ENCODE results near the gene HS3ST3B1.

The HS3ST3B1 gene

DNA sequence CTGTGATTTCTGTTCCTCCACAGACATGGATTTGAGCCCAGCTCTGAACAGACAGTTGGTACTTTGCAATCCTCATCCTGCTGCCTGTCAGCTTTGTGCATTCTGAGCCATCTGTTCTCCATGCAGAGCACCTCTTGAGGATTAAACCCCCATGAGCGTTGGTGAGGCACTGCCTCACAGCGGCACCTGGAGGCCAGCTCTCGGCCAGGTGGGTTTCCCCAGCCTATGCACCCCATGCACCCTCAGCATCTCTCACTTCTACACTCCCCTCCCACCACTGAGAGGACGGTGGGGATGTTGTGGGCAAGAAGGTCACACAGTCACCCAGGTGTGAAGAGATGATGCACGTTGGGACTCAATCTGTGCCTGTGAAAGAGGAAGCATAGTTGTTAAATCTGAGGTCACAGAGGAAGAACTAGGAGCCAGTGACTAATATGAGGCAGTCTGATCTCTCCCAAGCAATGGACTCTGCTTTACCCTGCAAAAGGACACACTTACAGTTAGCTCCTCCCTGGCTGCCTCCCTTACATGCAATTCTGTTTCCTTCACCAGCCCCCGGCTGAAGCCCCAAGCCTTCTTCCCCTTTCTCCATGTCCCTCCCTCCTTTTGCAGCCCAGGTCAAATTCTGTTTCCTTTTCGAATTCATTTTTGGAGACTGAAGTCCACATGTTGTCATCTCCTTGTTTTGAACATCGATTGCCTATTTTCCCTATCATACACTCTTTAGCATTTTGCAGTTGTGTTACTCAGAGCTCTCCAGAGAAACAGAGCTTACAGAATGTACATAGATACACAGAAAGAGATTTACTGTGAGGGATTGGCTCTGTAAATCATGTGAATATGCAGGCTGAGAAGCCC, 58.5 kb downstream of the HS3ST3B1 start:
- DNase-seq, result no peak

DNA sequence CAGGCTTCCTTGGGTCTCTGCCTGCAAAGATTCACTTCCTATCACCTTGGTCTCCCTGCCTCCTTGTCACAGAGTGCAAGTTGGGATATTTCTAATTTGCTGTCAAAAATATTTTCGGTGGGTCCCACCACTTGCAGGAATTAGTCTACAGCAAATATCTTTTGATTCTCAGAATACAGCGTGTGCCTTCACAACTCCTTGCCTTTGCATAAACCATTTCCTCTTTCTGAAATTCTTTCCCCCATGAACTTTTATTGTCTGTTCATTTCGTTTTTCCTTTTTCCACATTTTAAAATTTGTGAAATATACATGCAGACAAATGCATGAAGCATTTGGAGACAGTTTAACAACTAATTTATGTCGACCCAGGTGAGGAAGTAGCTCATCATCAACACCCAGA, 60.0 kb downstream of the HS3ST3B1 start:
- DNase-seq, result no peak

DNA sequence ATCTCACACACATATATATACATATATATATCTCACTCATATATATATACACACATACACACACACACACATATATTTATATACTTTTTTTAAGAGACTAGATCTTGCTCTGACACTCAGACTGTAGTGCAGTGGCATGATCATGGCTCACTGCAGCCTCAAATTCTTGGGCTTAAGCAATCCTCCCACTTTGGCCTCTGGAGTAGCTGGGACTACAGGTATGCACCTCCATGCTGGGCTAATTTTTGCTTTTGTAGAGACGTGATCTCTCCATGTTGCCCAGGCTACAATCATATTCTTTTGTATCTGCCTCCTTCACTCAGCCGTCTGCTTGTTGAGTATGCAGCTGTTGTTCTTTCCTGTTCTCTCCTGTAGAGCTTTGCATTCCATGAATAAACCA, 60.6 kb downstream of the HS3ST3B1 start:
- DNase-seq, result no peak

DNA sequence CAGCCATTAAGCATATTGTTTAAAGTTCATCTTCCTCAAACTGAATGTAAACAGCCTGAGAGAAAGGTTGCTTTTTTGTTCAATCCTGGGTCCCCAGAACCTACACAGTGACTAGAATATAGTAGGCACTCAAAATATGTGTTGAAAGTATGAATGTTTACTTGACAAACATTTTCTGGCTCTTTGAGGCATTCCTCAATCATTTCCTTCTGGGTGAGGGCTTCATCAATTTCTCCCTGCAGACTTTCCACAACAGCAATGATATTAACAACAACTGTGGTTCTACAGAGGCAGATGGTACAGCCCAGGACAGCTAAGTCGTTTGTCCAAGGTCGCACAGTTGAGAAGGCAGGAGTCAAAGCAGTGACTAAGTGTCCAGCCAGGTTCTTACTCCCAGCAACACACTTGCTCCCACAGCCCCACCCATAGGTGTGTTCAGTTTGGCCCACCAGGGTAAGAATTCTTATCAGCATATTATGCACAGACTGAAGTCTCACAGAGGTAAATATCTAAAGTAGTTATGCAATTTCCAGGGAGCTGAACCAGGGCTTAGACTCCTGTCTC, 61.1 kb downstream of the HS3ST3B1 start:
- no peak for DNase-seq

DNA sequence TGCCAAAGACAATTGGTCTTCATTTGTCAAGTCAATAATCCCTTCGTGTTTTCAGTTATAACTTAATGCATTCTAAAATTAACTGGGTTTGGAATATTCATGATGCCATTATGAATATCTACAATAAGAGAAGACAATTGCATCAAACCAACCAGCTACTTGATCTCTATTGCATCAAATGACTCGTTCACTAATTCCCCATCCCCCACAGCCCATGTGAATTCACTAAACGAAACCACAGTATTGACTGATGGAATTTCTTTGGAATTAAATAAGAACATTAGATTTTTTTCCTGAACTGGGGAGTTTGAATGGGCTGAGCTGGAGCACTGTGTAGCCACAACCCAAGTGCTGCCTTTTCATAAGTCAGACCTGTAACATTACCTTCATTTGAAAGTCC, 65.3 kb downstream of the HS3ST3B1 start:
- DNase-seq, result no peak

DNA sequence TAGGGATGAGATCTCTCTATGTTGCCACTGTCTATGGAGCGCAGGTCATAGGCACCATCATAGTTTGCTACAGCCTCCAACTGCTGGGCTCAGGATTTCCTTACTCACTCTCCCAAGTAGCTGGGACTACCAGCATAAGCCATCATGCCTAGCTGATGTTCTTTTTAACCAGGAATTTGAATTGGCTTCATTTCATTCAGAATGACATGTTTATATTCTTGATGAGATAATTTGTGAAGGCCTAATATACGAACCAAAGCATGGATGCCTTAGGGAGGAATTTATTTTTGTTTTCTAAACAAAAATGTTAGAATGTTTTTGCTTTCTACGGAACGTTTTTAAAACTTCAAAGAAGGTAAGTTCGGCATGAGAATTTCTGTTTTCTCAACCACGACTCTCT, 71.6 kb downstream of the HS3ST3B1 start:
- no peak for DNase-seq

DNA sequence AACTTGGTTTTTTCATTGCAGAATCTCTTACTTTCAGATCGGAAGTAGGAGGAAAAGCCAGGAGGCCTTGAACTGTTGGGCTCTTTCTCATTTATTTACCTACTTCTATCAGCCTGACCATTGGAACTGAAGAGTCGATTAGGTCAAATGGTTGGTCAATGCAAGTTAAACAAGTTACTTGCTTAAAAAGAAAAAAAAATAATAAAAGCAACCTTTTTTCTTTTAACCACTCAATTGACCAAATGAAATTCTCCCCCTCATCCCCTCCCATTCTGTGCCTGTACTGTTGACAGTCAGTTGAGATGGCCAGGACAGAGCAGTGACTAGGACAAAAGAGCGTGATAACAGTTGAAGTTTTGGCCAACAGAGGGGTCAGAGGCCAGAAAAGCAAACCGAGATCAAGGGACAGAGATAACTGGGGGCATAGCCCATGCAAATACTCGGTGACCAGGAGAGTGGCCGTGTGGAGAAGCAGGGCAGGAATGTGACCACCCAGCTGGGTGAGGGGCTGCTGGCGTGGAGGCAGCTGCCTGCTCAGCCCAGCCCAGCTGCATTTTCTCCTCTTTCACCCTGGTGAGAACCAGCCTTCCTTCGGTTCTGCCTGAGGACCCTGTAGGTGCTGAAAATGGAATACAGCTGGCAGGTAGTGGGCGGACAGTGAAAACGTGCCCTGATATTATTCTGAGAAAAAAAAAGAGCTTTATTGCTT, 72.2 kb downstream of the HS3ST3B1 start:
- DNase-seq, result no peak

DNA sequence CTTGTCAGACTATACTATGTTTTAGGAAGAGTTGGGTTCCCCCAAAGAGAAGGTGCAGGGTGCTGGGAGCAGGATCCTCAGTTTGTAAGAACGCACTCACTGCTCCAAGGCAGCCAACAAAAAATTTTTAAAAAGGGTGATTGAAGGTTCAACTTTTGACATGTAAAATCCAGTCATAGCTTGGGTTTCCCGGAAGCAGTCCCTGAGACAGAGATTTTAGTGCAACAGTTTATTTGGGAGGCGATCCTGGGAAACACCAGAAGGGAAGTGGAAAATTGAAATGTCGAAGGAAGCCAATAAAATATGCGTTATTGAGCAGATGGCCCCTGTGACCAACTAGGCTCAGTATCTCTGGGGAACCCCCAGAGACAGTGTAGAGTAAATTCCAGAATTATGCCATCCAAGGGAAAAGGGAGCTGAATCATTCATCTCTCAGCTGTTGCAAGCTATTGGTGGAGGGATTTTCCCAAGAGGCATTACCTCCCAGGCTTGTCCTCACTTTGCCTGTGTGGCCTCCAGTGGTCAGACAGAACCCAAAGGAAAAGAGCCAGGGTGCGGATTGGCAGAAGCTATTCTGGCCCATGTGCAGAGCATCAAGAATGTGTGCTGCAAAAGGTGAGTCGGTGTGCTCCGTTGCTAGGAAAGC, 72.9 kb downstream of the HS3ST3B1 start:
- DNase-seq, result no peak

DNA sequence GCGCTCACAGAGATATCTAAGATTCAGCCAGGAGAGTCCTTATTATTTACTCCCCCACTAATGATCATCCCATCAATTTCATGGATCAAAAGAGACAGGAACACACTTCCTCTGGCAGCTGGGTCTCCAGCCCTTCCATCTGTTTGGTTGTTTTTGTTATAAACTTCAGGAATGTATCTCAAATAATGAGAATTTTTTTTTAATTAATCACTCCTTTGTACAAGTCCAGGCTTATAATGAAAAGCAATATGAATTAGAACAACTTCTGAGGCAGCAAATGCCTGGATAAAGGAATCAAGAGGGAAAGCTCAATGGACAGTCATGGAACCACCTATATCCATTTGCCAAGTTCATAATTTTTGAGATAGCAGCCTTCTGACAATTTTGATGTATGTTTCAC, 73.4 kb downstream of the HS3ST3B1 start:
- no peak for DNase-seq

DNA sequence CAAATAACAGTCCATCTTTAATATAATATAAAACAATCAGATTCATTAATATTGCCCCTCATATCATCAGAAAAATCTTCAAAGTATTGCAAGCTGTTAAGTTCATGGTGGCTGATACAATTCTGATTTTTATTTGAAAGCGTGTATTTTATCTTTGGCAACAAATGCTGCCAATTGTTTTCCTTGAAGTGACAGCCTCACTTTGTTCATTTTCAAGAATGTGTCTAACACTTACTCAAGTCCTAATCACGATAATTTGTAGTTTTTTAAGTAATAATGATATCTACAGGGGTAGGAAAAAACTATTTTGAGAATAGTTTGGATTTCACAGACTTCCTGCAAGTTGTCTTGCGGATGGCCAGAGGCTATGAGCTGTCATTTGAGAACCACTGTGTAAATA, 75.8 kb downstream of the HS3ST3B1 start:
- no peak for DNase-seq

DNA sequence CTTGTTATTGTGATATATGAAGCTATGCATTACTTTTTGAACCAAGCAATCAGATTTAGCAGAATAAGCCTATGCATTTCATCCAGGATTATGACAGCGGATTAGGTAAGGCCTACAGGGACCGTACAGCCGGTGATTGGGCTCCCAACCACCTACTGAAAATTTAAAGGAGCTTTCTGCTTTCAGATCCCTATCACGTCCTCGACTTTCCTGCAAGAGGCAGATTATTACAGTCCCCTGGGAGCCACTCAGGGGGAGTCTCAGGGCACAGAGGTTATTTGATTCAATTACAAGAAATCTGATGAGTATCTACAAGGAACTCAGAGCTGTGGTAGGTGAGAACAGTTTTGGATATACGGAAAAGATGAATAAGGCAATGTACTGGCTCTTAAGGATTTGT, 80.7 kb downstream of the HS3ST3B1 start:
- DNase-seq, result no peak

DNA sequence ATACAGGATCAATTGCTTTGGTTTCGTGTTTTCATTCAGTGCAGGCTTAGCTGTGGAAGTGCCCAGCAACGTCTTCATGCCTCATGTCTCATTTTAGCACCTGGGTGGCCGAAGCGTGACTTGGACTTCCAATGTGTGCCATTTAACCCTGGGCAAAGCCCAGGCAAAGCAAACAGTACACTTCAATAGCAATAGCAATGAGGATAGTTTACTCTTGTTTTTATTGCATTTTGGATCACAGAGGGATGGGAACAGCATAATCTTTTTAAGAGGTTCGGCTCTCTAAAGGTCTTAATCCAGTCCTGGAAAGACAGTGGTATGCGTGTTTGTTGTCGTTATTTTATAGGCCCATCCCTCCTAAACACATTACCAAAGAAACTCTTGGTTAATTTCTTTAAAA, 86.2 kb downstream of the HS3ST3B1 start:
- DNase-seq, result no peak

DNA sequence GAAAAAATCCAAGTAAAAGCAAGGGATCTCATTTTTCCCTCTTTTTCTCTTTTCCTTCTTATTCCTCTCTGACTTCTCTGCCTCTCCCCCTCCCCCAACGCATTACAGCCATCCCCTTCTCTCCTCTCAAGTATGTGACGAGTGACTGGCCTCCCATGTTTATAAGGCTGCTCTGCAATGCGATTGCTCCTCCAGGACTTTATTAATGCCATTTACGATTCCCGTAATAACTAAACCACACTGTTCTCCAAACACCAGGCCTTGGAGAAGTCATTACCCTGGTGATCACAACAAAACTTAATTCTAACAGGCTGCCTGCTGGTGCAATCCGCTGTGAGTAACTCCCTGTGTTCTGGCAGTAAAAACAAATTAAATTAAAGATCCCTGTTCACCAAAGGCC, 88.8 kb downstream of the HS3ST3B1 start:
- no peak for DNase-seq

DNA sequence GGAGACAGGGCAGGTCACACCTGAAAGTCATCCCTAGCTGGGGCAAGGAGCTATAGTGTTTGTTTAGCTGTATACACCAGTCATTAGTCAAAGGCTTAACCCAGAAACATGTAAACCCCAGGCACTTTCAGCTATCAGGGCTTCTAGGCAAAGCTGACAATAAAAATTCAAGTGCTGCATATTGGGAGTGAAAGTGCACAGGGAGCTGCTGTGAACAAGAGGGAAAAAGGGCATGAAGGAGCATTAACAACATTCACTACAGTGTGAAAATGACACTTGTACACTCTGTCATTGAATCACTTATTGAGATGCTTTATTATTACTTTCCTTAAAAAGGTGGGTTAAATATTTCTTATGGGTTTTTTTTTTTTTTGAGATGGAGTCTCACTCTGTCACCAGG, 92.8 kb downstream of the HS3ST3B1 start:
- DNase-seq, result no peak

DNA sequence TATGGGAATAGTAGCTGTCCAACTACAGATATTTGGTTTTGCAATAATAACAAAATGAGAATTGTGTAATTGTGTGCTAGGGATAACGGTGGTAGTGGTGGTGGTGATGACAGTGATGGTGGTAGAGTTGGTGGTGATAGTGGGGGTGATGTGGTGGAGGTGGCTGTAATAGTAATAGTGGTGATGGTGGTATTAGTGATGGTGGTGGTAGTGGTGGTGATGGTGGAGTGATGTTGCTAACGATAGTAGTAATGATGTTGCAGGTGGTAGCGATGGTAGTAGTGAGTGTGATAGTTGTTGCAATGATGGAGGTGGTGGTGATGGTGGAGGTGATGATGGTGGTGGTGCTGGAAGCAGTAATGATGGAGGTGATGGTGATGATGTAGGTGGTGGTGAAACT, 94.4 kb downstream of the HS3ST3B1 start:
- no peak for DNase-seq

DNA sequence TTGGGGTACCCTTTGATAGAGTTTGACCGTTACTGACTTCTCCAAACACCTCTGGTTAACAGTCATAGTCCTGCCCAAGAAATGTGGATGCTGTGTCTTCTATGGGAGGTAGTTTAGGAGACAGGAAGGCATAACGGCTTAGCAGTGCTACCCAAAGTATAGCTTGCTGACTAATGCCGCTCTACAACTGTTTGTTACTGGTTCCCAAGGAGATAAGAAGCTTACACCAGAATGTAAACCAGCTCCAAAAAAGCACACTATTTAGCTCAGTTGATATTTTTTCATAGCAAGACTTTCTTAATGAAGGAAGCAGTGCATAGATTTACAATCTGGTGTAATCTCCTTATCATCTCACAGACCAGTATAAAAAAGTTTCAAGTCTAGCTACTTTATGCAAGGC, 95.7 kb downstream of the HS3ST3B1 start:
- no peak for DNase-seq

DNA sequence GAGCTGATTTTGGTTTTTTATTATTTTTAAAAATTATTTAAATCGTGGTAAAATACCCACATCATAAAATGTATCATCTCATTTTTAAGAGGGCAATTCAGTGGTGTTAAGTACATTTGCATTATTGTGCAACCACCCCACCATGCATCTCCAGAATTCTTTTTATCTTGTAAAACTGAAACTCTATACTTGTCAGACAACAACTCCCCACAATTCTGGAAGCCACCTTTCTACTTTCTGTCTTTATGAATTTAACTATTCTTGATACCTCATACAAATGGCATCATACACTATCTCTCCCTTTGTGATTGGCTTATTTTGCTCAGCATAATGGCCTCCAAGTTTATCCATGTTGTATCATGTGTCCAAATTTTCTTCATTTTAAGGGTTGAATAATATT, 97.9 kb downstream of the HS3ST3B1 start:
- DNase-seq, result no peak
